ENCODE results near the gene PRG2. TPM values are rescaled to one million over a fixed set of nuclear protein-coding genes. Genes with fewer than 3 reads are reported as not detected.

The PRG2 gene
- total RNA-seq, 1 donor, result not detected

- Histone ChIP-seq H4K20me1 (ENCODE audit: insufficient read depth, low read length) (no peaks in the 10 kb centered on the region), H3K36me3 (ENCODE audit: insufficient read depth, low read length) (no peaks in the 10 kb centered on the region), H3K4me2 (ENCODE audit: insufficient read depth, low read length) (no peak overlapping the region), H3K27me3 (ENCODE audit: insufficient read depth, low read length) (peaks cover 10% of the 10 kb centered on the region), H3K27ac (ENCODE audit: low read depth, low read length) (no peak overlapping the region), H3K4me3 (ENCODE audit: insufficient read depth, low read length) (no peak overlapping the region), H3K9me3 (ENCODE audit: low read depth, low read length) (no peaks in the 10 kb centered on the region), H3K79me2 (ENCODE audit: insufficient read depth, low read length) (no peaks in the 10 kb centered on the region), H2AFZ (ENCODE audit: low read length) (no peak overlapping the region), H3K4me1 (ENCODE audit: insufficient read depth, low read length) (no peaks in the 10 kb centered on the region)
- TF ChIP-seq CTCF (IDR thresholded peaks at IDR 0.05; ENCODE audit: extremely low read depth, low read depth, low read length), result no peak
- DNase-seq (ENCODE audit: insufficient read length, low spot score, missing footprints), result no peak
Measured at GRCh38 chr11:57359896-57360690, 30.4 kb downstream of the PRG2 start.

GRCh38 chr11:57359396-57359795 is 31.1 kb downstream of the PRG2 start:
- Histone ChIP-seq H4K20me1 (ENCODE audit: insufficient read depth, low read length) (no peaks in the 10 kb centered on the region), H3K4me2 (ENCODE audit: insufficient read depth, low read length) (no peak overlapping the region), H3K27ac (ENCODE audit: low read depth, low read length) (no peak overlapping the region), H2AFZ (ENCODE audit: low read length) (no peak overlapping the region), H3K27me3 (ENCODE audit: insufficient read depth, low read length) (peaks cover 10% of the 10 kb centered on the region), H3K36me3 (ENCODE audit: insufficient read depth, low read length) (no peaks in the 10 kb centered on the region), H3K79me2 (ENCODE audit: insufficient read depth, low read length) (no peaks in the 10 kb centered on the region), H3K4me1 (ENCODE audit: insufficient read depth, low read length) (no peaks in the 10 kb centered on the region), H3K9me3 (ENCODE audit: low read depth, low read length) (no peaks in the 10 kb centered on the region), H3K4me3 (ENCODE audit: insufficient read depth, low read length) (no peak overlapping the region)
- DNase-seq (ENCODE audit: insufficient read length, low spot score, missing footprints), result peak; percentile 62
- TF ChIP-seq CTCF (IDR thresholded peaks at IDR 0.05; ENCODE audit: extremely low read depth, low read depth, low read length), result no peak

- Histone ChIP-seq H3K4me2 (ENCODE audit: insufficient read depth, low read length) (no peak overlapping the region), H4K20me1 (ENCODE audit: insufficient read depth, low read length) (no peaks in the 10 kb centered on the region), H3K36me3 (ENCODE audit: insufficient read depth, low read length) (no peaks in the 10 kb centered on the region), H3K79me2 (ENCODE audit: insufficient read depth, low read length) (no peaks in the 10 kb centered on the region), H3K4me1 (ENCODE audit: insufficient read depth, low read length) (no peaks in the 10 kb centered on the region), H3K4me3 (ENCODE audit: insufficient read depth, low read length) (no peak overlapping the region), H2AFZ (ENCODE audit: low read length) (no peak overlapping the region), H3K27me3 (ENCODE audit: insufficient read depth, low read length) (peaks cover 10% of the 10 kb centered on the region), H3K9me3 (ENCODE audit: low read depth, low read length) (no peaks in the 10 kb centered on the region), H3K27ac (ENCODE audit: low read depth, low read length) (no peak overlapping the region)
- no peak for TF ChIP-seq CTCF (IDR thresholded peaks at IDR 0.05; ENCODE audit: extremely low read depth, low read depth, low read length)
- DNase-seq (ENCODE audit: insufficient read length, low spot score, missing footprints), result peak; percentile 65
Measured at GRCh38 chr11:57358991-57359390, 31.5 kb downstream of the PRG2 start.

GRCh38 chr11:57358543-57358961 is 31.9 kb downstream of the PRG2 start:
- Histone ChIP-seq H3K4me2 (ENCODE audit: insufficient read depth, low read length) (no peak overlapping the region), H4K20me1 (ENCODE audit: insufficient read depth, low read length) (no peaks in the 10 kb centered on the region), H3K4me1 (ENCODE audit: insufficient read depth, low read length) (no peaks in the 10 kb centered on the region), H3K9me3 (ENCODE audit: low read depth, low read length) (no peaks in the 10 kb centered on the region), H3K36me3 (ENCODE audit: insufficient read depth, low read length) (no peaks in the 10 kb centered on the region), H3K27ac (ENCODE audit: low read depth, low read length) (no peak overlapping the region), H3K79me2 (ENCODE audit: insufficient read depth, low read length) (no peaks in the 10 kb centered on the region), H2AFZ (ENCODE audit: low read length) (no peak overlapping the region), H3K4me3 (ENCODE audit: insufficient read depth, low read length) (no peak overlapping the region), H3K27me3 (ENCODE audit: insufficient read depth, low read length) (peaks cover 10% of the 10 kb centered on the region)
- DNase-seq (ENCODE audit: insufficient read length, low spot score, missing footprints), result peak; percentile 47
- no peak for TF ChIP-seq CTCF (IDR thresholded peaks at IDR 0.05; ENCODE audit: extremely low read depth, low read depth, low read length)
